Measurements from ENCODE around the gene GRAP.
"Not testable (repeated sequence)": the region's sequence is repeated elsewhere in the genome, so short reads cannot be mapped to it uniquely, and the experiment has no call there.

DNA sequence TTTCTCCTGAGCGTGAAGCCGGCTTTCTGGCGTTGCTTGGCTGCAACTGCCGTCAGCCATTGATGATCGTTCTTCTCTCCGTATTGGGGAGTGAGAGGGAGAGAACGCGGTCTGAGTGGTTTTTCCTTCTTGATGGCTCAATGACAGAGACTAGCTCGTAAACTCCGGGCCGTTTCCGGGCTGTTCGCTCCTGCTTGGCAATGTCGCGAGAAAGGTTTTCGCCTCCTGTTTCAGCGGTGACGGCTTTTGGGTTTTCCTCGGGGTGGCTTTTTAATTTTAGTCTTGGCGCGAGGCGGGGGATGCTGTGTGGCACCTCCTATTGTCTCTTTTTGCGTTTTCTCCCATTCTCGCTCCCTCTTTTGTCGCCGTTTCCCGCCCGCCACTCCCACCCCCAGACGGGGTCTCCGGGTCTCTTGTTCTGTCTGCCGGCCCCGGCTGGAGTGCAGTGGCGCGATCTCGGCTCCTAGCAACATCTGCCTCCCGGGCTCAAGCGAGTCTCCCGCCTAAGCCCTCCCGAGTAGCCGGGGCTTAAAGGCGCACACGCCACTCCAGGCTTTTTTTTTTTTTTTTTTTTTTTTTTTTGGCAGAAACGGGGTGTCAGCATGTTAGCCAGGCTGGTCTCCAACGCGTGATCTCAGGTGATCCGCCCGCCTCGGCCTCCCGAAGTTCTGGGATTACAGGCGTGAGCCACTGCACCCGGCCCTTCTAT, 15.4 kb upstream of the GRAP start:
- not testable (repeated sequence) for TF ChIP-seq EP300 (IDR thresholded peaks at IDR 0.05)
- TF ChIP-seq, protein P1, sequence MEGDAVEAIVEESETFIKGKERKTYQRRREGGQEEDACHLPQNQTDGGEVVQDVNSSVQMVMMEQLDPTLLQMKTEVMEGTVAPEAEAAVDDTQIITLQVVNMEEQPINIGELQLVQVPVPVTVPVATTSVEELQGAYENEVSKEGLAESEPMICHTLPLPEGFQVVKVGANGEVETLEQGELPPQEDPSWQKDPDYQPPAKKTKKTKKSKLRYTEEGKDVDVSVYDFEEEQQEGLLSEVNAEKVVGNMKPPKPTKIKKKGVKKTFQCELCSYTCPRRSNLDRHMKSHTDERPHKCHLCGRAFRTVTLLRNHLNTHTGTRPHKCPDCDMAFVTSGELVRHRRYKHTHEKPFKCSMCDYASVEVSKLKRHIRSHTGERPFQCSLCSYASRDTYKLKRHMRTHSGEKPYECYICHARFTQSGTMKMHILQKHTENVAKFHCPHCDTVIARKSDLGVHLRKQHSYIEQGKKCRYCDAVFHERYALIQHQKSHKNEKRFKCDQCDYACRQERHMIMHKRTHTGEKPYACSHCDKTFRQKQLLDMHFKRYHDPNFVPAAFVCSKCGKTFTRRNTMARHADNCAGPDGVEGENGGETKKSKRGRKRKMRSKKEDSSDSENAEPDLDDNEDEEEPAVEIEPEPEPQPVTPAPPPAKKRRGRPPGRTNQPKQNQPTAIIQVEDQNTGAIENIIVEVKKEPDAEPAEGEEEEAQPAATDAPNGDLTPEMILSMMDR (IDR thresholded peaks at IDR 0.05), result not testable (repeated sequence)

All from ovary (tissue), 3 donors.